Cardiac muscle cell (in vitro differentiated cells and primary cell): ENCODE measurements around the gene DLX2. TPM values are rescaled to one million over a fixed set of nuclear protein-coding genes. Genes with fewer than 3 reads are reported as not detected.
"Not testable (repeated sequence)": the region's sequence is repeated elsewhere in the genome, so short reads cannot be mapped to it uniquely, and the experiment has no call there.

Experiments used
- DNase-seq, 2 donors: peaks; one replicate each; pipeline versions ENCODE4 v3.0.0 to v3.0.0-alpha.2; 2010 to 2017; ENCODE audit warnings: low read depth in 1 of 2, low spot score in 1 of 2
- H3K27ac ChIP-seq: fragments of 200-600 bp; sonication (generic); 2 replicates; pipeline ENCODE4 v1.5.1; 2016
- H3K27me3 ChIP-seq: fragments of 200-600 bp; sonication (generic); 2 replicates; pipeline ENCODE4 v1.6.0; 2016; ENCODE audit warnings: control low read depth
- H3K36me3 ChIP-seq: fragments of 200-600 bp; sonication (generic); 2 replicates; pipeline ENCODE4 v1.5.1; 2016; ENCODE audit warnings: control low read depth
- H3K4me1 ChIP-seq: fragments of 200-600 bp; sonication (generic); 2 replicates; pipeline ENCODE4 v1.8.1; 2017; ENCODE audit warnings: low read depth, mild to moderate bottlenecking, mixed run types
- H3K4me3 ChIP-seq: fragments of 200-600 bp; sonication (generic); 2 replicates; pipeline ENCODE4 v1.5.1; 2016; ENCODE audit warnings: mild to moderate bottlenecking
- H3K9me3 ChIP-seq: fragments of 200-600 bp; sonication (generic); 2 replicates; pipeline ENCODE4 v1.5.1; 2017; ENCODE audit warnings: low read depth, mild to moderate bottlenecking, control low read depth
- polyA plus RNA-seq: library from polyadenylated mRNA; unstranded; fragments of >200 nt; fragmentation: Nextera tagmentation; extraction: Ambion mirVana; gene quantifications from 2 replicates; pipeline ENCODE4 v1.2.1, GENCODE V29; 2016
- total RNA-seq: library from RNA; depleted of rRNA; stranded (reverse); fragments of >200 nt; gene quantifications from 2 replicates; pipeline ENCODE4 v1.2.3, GENCODE V29; 2016
- TF ChIP-seq, protein P1 (sequence below): IDR thresholded peaks from 2 replicates; pipeline ENCODE4 v1.5.1; 2012; ENCODE audit warnings: low read depth, mild to moderate bottlenecking, low read length

Gene DLX2
- total and polyA plus RNA-seq, 2 experiments from 2014 or later: 0.26 TPM; not detected in 1

DNA sequence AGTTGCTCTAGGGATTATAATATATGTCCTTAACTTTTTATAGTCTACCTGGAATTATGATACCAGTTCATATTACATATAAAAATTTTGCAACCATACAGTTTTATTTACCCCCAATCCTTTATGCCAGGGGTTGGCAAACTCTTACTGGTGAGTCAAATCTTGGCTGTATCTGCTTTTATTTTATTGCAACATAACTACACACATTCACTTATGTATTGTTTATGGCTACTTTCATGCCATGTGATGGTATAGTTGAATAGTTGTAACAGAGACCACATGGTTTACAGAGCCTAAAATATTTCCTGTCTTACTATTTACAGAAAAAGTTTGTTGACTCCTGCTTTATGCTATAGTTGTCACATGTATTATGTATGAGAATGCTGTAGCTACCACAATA lies 25.8 kb upstream of the DLX2 start:
- H3K4me3 ChIP-seq: no peak overlapping the region
- TF ChIP-seq, protein P1, sequence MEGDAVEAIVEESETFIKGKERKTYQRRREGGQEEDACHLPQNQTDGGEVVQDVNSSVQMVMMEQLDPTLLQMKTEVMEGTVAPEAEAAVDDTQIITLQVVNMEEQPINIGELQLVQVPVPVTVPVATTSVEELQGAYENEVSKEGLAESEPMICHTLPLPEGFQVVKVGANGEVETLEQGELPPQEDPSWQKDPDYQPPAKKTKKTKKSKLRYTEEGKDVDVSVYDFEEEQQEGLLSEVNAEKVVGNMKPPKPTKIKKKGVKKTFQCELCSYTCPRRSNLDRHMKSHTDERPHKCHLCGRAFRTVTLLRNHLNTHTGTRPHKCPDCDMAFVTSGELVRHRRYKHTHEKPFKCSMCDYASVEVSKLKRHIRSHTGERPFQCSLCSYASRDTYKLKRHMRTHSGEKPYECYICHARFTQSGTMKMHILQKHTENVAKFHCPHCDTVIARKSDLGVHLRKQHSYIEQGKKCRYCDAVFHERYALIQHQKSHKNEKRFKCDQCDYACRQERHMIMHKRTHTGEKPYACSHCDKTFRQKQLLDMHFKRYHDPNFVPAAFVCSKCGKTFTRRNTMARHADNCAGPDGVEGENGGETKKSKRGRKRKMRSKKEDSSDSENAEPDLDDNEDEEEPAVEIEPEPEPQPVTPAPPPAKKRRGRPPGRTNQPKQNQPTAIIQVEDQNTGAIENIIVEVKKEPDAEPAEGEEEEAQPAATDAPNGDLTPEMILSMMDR: no peak
- no peaks in the 10 kb centered on the region for H3K4me1 ChIP-seq
- no peaks in the 10 kb centered on the region for H3K27me3 ChIP-seq
- no peak overlapping the region for H3K27ac ChIP-seq
- DNase-seq: no peak
- no peaks in the 10 kb centered on the region for H3K36me3 ChIP-seq
- H3K9me3 ChIP-seq: no peaks in the 10 kb centered on the region

DNA sequence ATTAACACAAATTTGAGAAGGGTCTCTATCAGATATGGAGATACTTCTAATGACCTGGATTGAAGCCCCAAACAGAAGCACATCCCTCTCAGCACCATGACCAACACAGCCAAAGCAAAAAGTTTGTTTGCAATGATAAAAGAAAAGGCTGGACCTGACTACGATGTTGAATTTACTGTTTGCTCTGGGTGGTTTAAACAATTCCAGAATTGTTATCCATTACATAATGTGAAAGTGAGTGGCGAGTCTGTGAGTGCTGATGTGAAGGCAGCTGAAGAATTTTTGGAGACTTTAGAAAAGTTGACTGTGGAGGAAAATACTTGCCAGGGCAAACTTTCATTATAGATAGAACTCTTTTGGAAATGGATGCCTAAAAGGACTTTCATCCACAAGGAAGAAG lies 17.4 kb upstream of the DLX2 start:
- H3K9me3 ChIP-seq: no peaks in the 10 kb centered on the region
- no peaks in the 10 kb centered on the region for H3K36me3 ChIP-seq
- TF ChIP-seq, protein P1: no peak
- no peak overlapping the region for H3K27ac ChIP-seq
- H3K4me1 ChIP-seq: no peaks in the 10 kb centered on the region
- peaks cover 15% of the 10 kb centered on the region for H3K27me3 ChIP-seq
- no peak for DNase-seq
- H3K4me3 ChIP-seq: no peak overlapping the region

GRCh38 chr2:172119089-172119488 lies 16.4 kb upstream of the DLX2 start:
- H3K9me3 ChIP-seq: no peaks in the 10 kb centered on the region
- no peaks in the 10 kb centered on the region for H3K36me3 ChIP-seq
- no peaks in the 10 kb centered on the region for H3K4me1 ChIP-seq
- DNase-seq: peak in 1 of 2 donors; percentile 82
- peaks cover 15% of the 10 kb centered on the region for H3K27me3 ChIP-seq
- H3K27ac ChIP-seq: no peak overlapping the region
- TF ChIP-seq, protein P1: no peak
- H3K4me3 ChIP-seq: no peak overlapping the region

DNA sequence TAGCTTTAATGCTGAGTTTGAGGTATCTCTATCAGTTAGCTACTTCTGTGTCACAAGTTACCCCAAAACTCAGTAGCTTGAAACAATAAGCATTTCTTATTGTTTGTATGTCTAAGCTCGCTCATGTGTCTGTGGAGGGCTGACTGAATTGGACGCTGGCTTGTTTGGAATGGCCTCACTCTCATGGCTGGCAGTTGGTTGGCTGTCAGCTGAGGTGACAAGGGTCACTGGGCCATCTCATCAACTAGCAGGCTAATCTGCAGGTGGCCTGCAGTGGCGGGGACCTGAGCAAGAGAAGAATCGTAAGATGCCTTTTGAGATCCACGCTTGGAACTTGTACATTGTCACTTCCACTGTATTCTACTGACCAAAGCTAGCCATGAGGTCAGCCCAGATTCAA lies 13.4 kb upstream of the DLX2 start:
- no peak for DNase-seq

DNA sequence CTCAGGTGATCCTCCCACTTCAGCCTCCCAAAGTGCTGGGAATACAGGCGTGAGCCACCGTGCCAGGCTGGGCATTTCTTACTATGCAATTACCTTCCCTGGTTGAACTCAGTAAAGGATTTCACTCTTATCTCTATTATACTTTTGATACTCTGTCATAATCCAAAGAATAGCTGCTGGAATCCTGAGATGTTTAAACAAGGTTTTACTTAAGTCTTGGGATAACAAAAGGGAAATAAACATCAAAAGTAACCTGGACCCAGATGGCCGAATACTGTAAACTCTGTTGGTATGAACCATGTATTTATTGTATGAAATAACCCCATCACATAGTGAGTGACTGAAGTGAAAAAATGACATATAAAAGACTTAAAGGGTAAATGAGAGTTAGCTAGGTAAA lies 11.9 kb upstream of the DLX2 start:
- H3K36me3 ChIP-seq: no peaks in the 10 kb centered on the region
- no peaks in the 10 kb centered on the region for H3K9me3 ChIP-seq
- H3K27me3 ChIP-seq: peaks cover 30% of the 10 kb centered on the region
- H3K4me1 ChIP-seq: no peaks in the 10 kb centered on the region
- H3K4me3 ChIP-seq: no peak overlapping the region
- no peak overlapping the region for H3K27ac ChIP-seq
- DNase-seq: no peak
- TF ChIP-seq, protein P1: no peak

More for the DNA sequence above, 13.4 kb upstream of the DLX2 start:
- H3K4me3 ChIP-seq: no peak overlapping the region
- no peak overlapping the region for H3K27ac ChIP-seq
- H3K36me3 ChIP-seq: no peaks in the 10 kb centered on the region
- peaks cover 28% of the 10 kb centered on the region for H3K27me3 ChIP-seq
- TF ChIP-seq, protein P1: no peak
- no peaks in the 10 kb centered on the region for H3K9me3 ChIP-seq
- H3K4me1 ChIP-seq: no peaks in the 10 kb centered on the region

GRCh38 chr2:172114176-172114575 lies 11.5 kb upstream of the DLX2 start:
- H3K4me3 ChIP-seq, H3K36me3 ChIP-seq, DNase-seq, H3K4me1 ChIP-seq, H3K9me3 ChIP-seq, H3K27ac ChIP-seq: not testable (repeated sequence)
- peaks cover 30% of the 10 kb centered on the region for H3K27me3 ChIP-seq
